Activated CD4-positive, alpha-beta T cell treated with anti-CD3 and anti-CD28 coated beads, Interleukin-2, amount 10 ng/mL, durations not matched to agents 7 days and 5 days (primary cell): Measurements from ENCODE around the gene CALCR. TPM values are rescaled to one million over a fixed set of nuclear protein-coding genes. Genes with fewer than 3 reads are reported as not detected.
"Not testable (repeated sequence)": the region's sequence is repeated elsewhere in the genome, so short reads cannot be mapped to it uniquely, and the experiment has no call there.

Source experiments
- CTCF ChIA-PET: fragments of 350-600 bp; sonication (Branson Sonifier 250); formaldehyde crosslinking; loops from one replicate; lab custom pipeline; 2021; ENCODE audit warnings: antibody characterized with exemption; lab: Charles Lee
- POLR2A ChIA-PET: fragments of 350-600 bp; sonication (Branson Sonifier 250); formaldehyde crosslinking; loops from one replicate; lab custom pipeline; 2021; ENCODE audit warnings: antibody characterized with exemption; lab: Charles Lee
- DNase-seq: peaks from one replicate; pipeline ENCODE4 v3.0.0-alpha.2; 2020
- H3K27ac Mint-ChIP-seq: one replicate; pipeline ENCODE4 v1.8.0; 2021; ENCODE audit warnings: mild to moderate bottlenecking, moderate library complexity, mixed read lengths
- H3K27me3 Mint-ChIP-seq: one replicate; pipeline ENCODE4 v1.8.0; 2021; ENCODE audit warnings: mixed read lengths
- H3K36me3 Mint-ChIP-seq: one replicate; pipeline ENCODE4 v1.8.0; 2021; ENCODE audit warnings: low read depth, mixed read lengths
- H3K4me1 Mint-ChIP-seq: one replicate; pipeline ENCODE4 v1.8.0; 2021; ENCODE audit warnings: mixed read lengths
- H3K4me3 Mint-ChIP-seq: one replicate; pipeline ENCODE4 v1.8.0; 2021; ENCODE audit warnings: mild to moderate bottlenecking, moderate library complexity, mixed read lengths
- H3K9me3 Mint-ChIP-seq: one replicate; pipeline ENCODE4 v1.8.0; 2021; ENCODE audit warnings: mixed read lengths
- total RNA-seq, 2 experiments: library from RNA; stranded (reverse); gene quantifications; one replicate each; pipeline ENCODE4 v1.2.3, GENCODE V29; 2021

CALCR gene
- total RNA-seq: not detected

DNA sequence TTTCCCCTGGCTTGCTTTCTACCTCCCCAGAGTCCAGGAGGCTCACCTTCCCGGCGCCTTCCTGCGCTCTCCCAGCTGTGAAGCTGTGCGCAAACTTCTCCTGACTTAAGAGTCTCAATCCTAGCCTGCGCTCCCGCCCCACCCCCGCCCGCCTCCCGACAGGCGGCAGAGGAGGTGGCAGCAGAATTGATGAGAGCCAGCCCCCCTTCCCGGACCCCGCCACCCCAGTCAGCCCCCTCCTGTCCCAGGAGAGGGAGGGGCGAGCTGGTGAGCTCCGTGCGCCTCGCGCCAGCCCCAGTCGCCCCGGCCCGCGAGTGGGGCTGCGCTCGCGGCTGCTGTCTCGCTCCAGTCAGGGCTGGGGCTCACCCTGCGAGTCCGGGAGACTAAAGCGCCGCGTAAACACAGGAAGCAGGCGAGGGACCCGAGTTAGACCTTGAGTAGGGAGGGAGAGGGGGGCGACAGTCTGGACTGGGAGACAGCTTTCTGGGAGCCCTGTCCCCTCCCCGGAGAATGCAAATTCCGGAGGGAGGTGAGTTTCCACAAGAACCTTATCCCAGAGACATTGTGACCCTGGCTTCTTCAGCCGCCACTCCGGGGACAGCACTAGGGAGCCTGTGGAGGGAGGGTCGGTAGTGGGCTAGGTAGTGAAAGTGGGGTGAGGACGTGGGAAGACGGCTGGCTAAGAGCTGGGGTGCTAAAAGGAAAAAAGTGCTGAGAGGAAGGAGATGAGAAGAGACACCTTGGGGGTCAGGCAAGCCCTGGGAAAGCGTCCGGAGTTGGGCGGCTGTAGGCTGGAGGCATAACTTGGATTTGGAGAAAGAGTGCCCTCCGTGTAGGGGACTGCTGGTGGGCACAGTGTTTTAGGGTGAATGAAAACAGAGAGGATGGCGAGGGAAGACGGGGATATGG lies at the start of gene CALCR:
TSS of gene CALCR (minus strand) at position 79 of the 909 bp plus-strand sequence. CDS start 87,743 bp downstream, outside the sequence.
- no peak within 1 kb of the TSS for H3K27ac Mint-ChIP-seq
- no peak within 1 kb of the TSS for H3K4me3 Mint-ChIP-seq
- ChIA-PET CTCF (no interaction called here), POLR2A (no interaction called here)
- H3K27me3 Mint-ChIP-seq: peaks cover 34% of the 10 kb centered on the region
- H3K9me3 Mint-ChIP-seq: no peaks in the 10 kb centered on the region
- no peaks in the 10 kb centered on the region for H3K4me1 Mint-ChIP-seq
- no peak for DNase-seq
- no peaks in the 10 kb centered on the region for H3K36me3 Mint-ChIP-seq

DNA sequence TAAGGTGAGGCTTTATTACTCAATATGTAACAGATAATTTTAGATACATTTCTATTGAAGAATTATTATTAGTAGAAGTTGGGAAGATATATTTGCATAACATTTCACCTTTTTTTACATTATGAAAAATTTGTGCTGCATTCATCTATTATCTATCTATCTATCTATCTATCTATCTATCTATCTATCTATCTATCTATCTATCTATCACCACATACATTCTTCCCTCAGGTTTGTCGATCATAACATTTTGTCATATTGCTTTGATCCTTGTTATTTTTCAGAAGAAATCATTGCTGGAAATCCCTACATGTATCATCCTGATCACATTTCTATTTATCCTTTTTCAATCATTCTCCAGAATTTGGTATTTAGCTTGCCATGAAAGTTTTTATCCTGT lies 49.3 kb upstream of the CALCR start:
- no peaks in the 10 kb centered on the region for H3K36me3 Mint-ChIP-seq
- H3K27me3 Mint-ChIP-seq: no peaks in the 10 kb centered on the region
- POLR2A ChIA-PET: no interaction called here

GRCh38 chr7:93622036-93623033 lies 47.8 kb upstream of the CALCR start:
- DNase-seq: no peak
- no peaks in the 10 kb centered on the region for H3K36me3 Mint-ChIP-seq
- no peaks in the 10 kb centered on the region for H3K4me1 Mint-ChIP-seq
- H3K4me3 Mint-ChIP-seq: no peak overlapping the region
- ChIA-PET POLR2A (no interaction called here), CTCF (no interaction called here)
- no peak overlapping the region for H3K27ac Mint-ChIP-seq
- H3K27me3 Mint-ChIP-seq: no peaks in the 10 kb centered on the region
- no peaks in the 10 kb centered on the region for H3K9me3 Mint-ChIP-seq

More for the DNA sequence above, 49.3 kb upstream of the CALCR start:
- DNase-seq: no peak
- Mint-ChIP-seq H3K27ac (no peak overlapping the region), H3K4me1 (no peaks in the 10 kb centered on the region), H3K9me3 (no peaks in the 10 kb centered on the region), H3K4me3 (no peak overlapping the region)
- CTCF ChIA-PET: no interaction called here

- POLR2A ChIA-PET: no interaction called here
- Mint-ChIP-seq H3K27ac (no peak overlapping the region), H3K9me3 (no peaks in the 10 kb centered on the region), H3K27me3 (no peaks in the 10 kb centered on the region), H3K4me3 (no peak overlapping the region), H3K36me3 (no peaks in the 10 kb centered on the region), H3K4me1 (no peaks in the 10 kb centered on the region)
- CTCF ChIA-PET: no interaction called here
- DNase-seq: no peak
These were observed 46.3 kb upstream of the CALCR start for GRCh38 chr7:93620864-93621263.

GRCh38 chr7:93620057-93620456 lies 45.5 kb upstream of the CALCR start:
- CTCF ChIA-PET: no interaction called here
- no peak overlapping the region for H3K27ac Mint-ChIP-seq
- no peak for DNase-seq
- H3K9me3 Mint-ChIP-seq: no peaks in the 10 kb centered on the region
- H3K36me3 Mint-ChIP-seq: no peaks in the 10 kb centered on the region
- no peak overlapping the region for H3K4me3 Mint-ChIP-seq
- POLR2A ChIA-PET: no interaction called here
- no peaks in the 10 kb centered on the region for H3K27me3 Mint-ChIP-seq
- H3K4me1 Mint-ChIP-seq: no peaks in the 10 kb centered on the region

- Mint-ChIP-seq H3K27me3 (no peaks in the 10 kb centered on the region), H3K36me3 (no peaks in the 10 kb centered on the region), H3K27ac (no peak overlapping the region), H3K9me3 (no peaks in the 10 kb centered on the region), H3K4me1 (no peaks in the 10 kb centered on the region), H3K4me3 (no peak overlapping the region)
- no peak for DNase-seq
- POLR2A ChIA-PET: no interaction called here
- CTCF ChIA-PET: no interaction called here
These were observed 26.8 kb upstream of the CALCR start for GRCh38 chr7:93601363-93601762.

DNA sequence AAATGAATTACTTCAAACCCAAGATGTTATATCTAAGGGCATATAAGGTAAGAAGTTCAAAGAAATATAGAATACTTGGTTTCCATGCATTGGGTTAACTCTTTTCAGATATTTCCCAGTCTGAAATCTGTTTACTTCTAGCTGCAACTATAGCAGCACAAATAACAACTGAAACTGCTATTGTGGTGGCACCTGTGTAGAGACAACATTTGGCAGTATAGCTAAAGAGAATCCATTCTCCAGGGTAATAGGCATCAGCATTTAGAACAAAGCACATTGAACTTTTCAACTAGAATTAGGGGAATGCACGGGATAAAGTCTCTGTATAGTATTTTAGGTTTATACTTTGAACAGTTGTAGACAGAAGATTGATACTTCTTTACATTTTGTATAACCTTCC lies 19.7 kb upstream of the CALCR start:
- Mint-ChIP-seq H3K4me3 (no peak overlapping the region), H3K27ac (no peak overlapping the region), H3K9me3 (no peaks in the 10 kb centered on the region), H3K27me3 (peaks cover 2% of the 10 kb centered on the region), H3K4me1 (no peaks in the 10 kb centered on the region), H3K36me3 (no peaks in the 10 kb centered on the region)
- ChIA-PET POLR2A (no interaction called here), CTCF (no interaction called here)
- DNase-seq: no peak

- Mint-ChIP-seq H3K27me3 (peaks cover 2% of the 10 kb centered on the region), H3K9me3 (no peaks in the 10 kb centered on the region), H3K27ac (no peak overlapping the region), H3K4me3 (no peak overlapping the region), H3K36me3 (no peaks in the 10 kb centered on the region), H3K4me1 (no peaks in the 10 kb centered on the region)
- ChIA-PET CTCF (no interaction called here), POLR2A (no interaction called here)
- DNase-seq: no peak
These were observed 18.2 kb upstream of the CALCR start for GRCh38 chr7:93592588-93593266.

DNA sequence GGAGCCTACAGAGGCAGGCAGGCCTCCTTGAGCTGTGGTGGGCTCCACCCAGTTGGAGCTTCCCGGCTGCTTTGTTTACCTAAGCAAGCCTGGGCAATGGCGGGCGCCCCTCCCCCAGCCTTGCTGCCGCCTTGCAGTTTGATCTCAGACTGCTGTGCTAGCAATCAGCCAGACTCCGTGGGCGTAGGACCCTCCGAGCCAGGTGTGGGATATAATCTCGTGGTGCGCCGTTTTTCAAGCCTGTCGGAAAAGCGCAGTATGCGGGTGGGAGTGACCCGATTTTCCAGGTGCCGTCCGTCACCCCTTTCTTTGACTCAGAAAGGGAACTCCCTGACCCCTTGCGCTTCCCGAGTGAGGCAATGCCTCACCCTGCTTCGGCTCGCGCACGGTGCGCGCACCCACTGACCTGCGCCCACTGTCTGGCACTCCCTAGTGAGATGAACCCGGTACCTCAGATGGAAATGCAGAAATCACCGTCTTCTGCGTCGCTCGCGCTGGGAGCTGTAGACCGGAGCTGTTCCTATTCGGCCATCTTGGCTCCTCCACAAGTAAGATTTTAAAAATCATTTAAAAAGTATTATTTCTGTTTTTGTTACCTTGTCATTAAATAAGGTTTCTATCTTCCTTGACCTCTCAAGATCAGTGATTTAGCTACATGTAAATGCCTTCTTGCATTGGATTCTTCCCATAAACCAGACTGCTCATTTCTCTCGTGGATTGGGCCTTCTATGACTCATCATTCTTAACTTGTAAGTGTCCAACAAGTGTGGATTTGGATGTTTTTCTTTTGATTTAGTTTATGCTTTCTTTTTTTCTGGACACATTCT lies 16.9 kb upstream of the CALCR start:
- CTCF ChIA-PET, POLR2A ChIA-PET, H3K27ac Mint-ChIP-seq, H3K27me3 Mint-ChIP-seq, H3K36me3 Mint-ChIP-seq, DNase-seq, H3K4me1 Mint-ChIP-seq, H3K4me3 Mint-ChIP-seq, H3K9me3 Mint-ChIP-seq: not testable (repeated sequence)

DNA sequence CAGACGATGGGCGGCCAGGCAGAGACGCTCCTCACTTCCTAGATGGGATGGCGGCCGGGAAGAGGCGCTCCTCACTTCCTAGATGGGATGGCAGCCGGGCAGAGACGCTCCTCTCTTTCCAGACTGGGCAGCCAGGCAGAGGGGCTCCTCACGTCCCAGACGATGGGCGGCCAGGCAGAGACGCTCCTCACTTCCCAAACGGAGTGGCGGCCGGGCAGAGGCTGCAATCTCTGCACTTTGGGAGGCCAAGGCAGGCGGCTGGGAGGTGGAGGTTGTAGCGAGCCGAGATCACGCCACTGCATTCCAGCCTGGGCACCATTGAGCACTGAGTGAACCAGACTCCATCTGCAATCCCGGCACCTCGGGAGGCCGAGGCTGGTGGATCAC lies 11.9 kb upstream of the CALCR start:
- H3K27ac Mint-ChIP-seq, DNase-seq, H3K4me1 Mint-ChIP-seq, H3K27me3 Mint-ChIP-seq, POLR2A ChIA-PET, H3K9me3 Mint-ChIP-seq, H3K4me3 Mint-ChIP-seq, H3K36me3 Mint-ChIP-seq, CTCF ChIA-PET: not testable (repeated sequence)

- H3K4me3 Mint-ChIP-seq, POLR2A ChIA-PET, H3K36me3 Mint-ChIP-seq, H3K27me3 Mint-ChIP-seq, DNase-seq, H3K9me3 Mint-ChIP-seq, CTCF ChIA-PET, H3K27ac Mint-ChIP-seq, H3K4me1 Mint-ChIP-seq: not testable (repeated sequence)
These were observed 11.4 kb upstream of the CALCR start for GRCh38 chr7:93585694-93586478.
